ENCODE data around the gene TTBK1. TPM values are rescaled to one million over a fixed set of nuclear protein-coding genes. Genes with fewer than 3 reads are reported as not detected.

TTBK1 gene
- 1.5 TPM for polyA plus RNA-seq (2013, experiment 1 of 4)
- 2.3 TPM for polyA plus RNA-seq (2013, experiment 2 of 4)
- 1.7 TPM for polyA plus RNA-seq (2013, experiment 3 of 4)
- 1.7 TPM for polyA plus RNA-seq (2013, experiment 4 of 4)

GRCh38 chr6:43242908-43243663 is at the start of gene TTBK1:
TTBK1 (plus strand) TSS chr6:43243481; CDS start chr6:43246661, 3,180 bp downstream.
- Histone ChIP-seq H3K27me3 (ENCODE audit: control insufficient read depth, insufficient read depth, low read length, poor library complexity, severe bottlenecking) (peaks cover 76% of the 10 kb centered on the region), H3K4me3 (ENCODE audit: insufficient read depth, low read depth, low read length) (peak within 1 kb of the TSS; percentile 26), H3K4me1 (ENCODE audit: control insufficient read depth, insufficient read depth, low read length) (peaks cover 9% of the 10 kb centered on the region), H3K36me3 (ENCODE audit: control insufficient read depth, insufficient read depth, low read length) (no peaks in the 10 kb centered on the region), H3K27ac (ENCODE audit: insufficient read depth, low read depth, low read length, poor library complexity, severe bottlenecking) (no peak within 1 kb of the TSS), H3K9me3 (ENCODE audit: control insufficient read depth, low read length) (no peaks in the 10 kb centered on the region)
- 12 to 13% methylated on average over 47 of the region's 47 CpGs for WGBS, 2 experiments

DNA sequence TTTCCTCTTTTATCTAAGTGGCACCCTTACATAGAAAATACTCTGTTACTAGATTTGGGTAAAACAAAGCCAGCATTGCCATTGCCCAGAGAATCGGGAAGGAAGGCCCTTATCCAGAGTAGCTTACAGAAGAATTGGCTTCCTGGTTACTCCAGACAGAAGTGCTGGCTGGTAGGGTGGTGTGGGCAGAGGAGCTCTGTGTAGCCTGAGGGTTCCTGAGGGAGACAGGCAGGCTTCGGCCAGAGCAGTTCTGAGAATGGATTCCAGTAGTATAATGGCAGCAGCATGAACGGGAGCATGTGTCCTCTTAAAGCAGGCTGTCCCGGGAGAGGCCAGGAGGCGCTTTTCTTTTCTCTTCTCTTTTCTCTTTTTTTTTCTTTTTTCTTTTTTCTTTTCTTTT is 49.4 kb upstream of the TTBK1 start:
- H3K4me1 ChIP-seq (ENCODE audit: control insufficient read depth, insufficient read depth, low read length): no peaks in the 10 kb centered on the region
- H3K27ac ChIP-seq (ENCODE audit: insufficient read depth, low read depth, low read length, poor library complexity, severe bottlenecking): no peak overlapping the region
- no peaks in the 10 kb centered on the region for H3K9me3 ChIP-seq (ENCODE audit: control insufficient read depth, low read length)
- 90 to 91% methylated on average over 5 of the region's 5 CpGs for WGBS, 2 experiments
- H3K27me3 ChIP-seq (ENCODE audit: control insufficient read depth, insufficient read depth, low read length, poor library complexity, severe bottlenecking): no peaks in the 10 kb centered on the region
- H3K4me3 ChIP-seq (ENCODE audit: insufficient read depth, low read depth, low read length): no peak overlapping the region
- H3K36me3 ChIP-seq (ENCODE audit: control insufficient read depth, insufficient read depth, low read length): peaks cover 4% of the 10 kb centered on the region

- H3K27me3 ChIP-seq (ENCODE audit: control insufficient read depth, insufficient read depth, low read length, poor library complexity, severe bottlenecking): no peaks in the 10 kb centered on the region
- 87 to 91% methylated on average over 5 of the region's 5 CpGs for WGBS, 2 experiments
- H3K4me3 ChIP-seq (ENCODE audit: insufficient read depth, low read depth, low read length): no peak overlapping the region
- H3K4me1 ChIP-seq (ENCODE audit: control insufficient read depth, insufficient read depth, low read length): no peaks in the 10 kb centered on the region
- H3K27ac ChIP-seq (ENCODE audit: insufficient read depth, low read depth, low read length, poor library complexity, severe bottlenecking): no peak overlapping the region
- H3K9me3 ChIP-seq (ENCODE audit: control insufficient read depth, low read length): no peaks in the 10 kb centered on the region
- H3K36me3 ChIP-seq (ENCODE audit: control insufficient read depth, insufficient read depth, low read length): peaks cover 4% of the 10 kb centered on the region
Observed at GRCh38 chr6:43196337-43196736, 46.9 kb upstream of the TTBK1 start.

GRCh38 chr6:43199912-43200311 is 43.4 kb upstream of the TTBK1 start:
- Histone ChIP-seq H3K36me3 (ENCODE audit: control insufficient read depth, insufficient read depth, low read length) (peaks cover 4% of the 10 kb centered on the region), H3K9me3 (ENCODE audit: control insufficient read depth, low read length) (no peaks in the 10 kb centered on the region), H3K27ac (ENCODE audit: insufficient read depth, low read depth, low read length, poor library complexity, severe bottlenecking) (no peak overlapping the region), H3K4me3 (ENCODE audit: insufficient read depth, low read depth, low read length) (no peak overlapping the region), H3K27me3 (ENCODE audit: control insufficient read depth, insufficient read depth, low read length, poor library complexity, severe bottlenecking) (no peaks in the 10 kb centered on the region), H3K4me1 (ENCODE audit: control insufficient read depth, insufficient read depth, low read length) (no peaks in the 10 kb centered on the region)
- 92 to 93% methylated on average over 6 of the region's 6 CpGs for WGBS, 2 experiments

GRCh38 chr6:43200541-43200940 is 42.7 kb upstream of the TTBK1 start:
- Histone ChIP-seq H3K27me3 (ENCODE audit: control insufficient read depth, insufficient read depth, low read length, poor library complexity, severe bottlenecking) (no peaks in the 10 kb centered on the region), H3K9me3 (ENCODE audit: control insufficient read depth, low read length) (no peaks in the 10 kb centered on the region), H3K4me3 (ENCODE audit: insufficient read depth, low read depth, low read length) (no peak overlapping the region), H3K36me3 (ENCODE audit: control insufficient read depth, insufficient read depth, low read length) (peaks cover 4% of the 10 kb centered on the region), H3K4me1 (ENCODE audit: control insufficient read depth, insufficient read depth, low read length) (no peaks in the 10 kb centered on the region), H3K27ac (ENCODE audit: insufficient read depth, low read depth, low read length, poor library complexity, severe bottlenecking) (no peak overlapping the region)
- WGBS, 2 experiments: 92 to 97% methylated on average over 6 of the region's 6 CpGs

- 87 to 89% methylated on average over 5 of the region's 5 CpGs for WGBS, 2 experiments
- H3K9me3 ChIP-seq (ENCODE audit: control insufficient read depth, low read length): no peaks in the 10 kb centered on the region
- H3K27me3 ChIP-seq (ENCODE audit: control insufficient read depth, insufficient read depth, low read length, poor library complexity, severe bottlenecking): no peaks in the 10 kb centered on the region
Observed at GRCh38 chr6:43202451-43202850, 40.8 kb upstream of the TTBK1 start.

DNA sequence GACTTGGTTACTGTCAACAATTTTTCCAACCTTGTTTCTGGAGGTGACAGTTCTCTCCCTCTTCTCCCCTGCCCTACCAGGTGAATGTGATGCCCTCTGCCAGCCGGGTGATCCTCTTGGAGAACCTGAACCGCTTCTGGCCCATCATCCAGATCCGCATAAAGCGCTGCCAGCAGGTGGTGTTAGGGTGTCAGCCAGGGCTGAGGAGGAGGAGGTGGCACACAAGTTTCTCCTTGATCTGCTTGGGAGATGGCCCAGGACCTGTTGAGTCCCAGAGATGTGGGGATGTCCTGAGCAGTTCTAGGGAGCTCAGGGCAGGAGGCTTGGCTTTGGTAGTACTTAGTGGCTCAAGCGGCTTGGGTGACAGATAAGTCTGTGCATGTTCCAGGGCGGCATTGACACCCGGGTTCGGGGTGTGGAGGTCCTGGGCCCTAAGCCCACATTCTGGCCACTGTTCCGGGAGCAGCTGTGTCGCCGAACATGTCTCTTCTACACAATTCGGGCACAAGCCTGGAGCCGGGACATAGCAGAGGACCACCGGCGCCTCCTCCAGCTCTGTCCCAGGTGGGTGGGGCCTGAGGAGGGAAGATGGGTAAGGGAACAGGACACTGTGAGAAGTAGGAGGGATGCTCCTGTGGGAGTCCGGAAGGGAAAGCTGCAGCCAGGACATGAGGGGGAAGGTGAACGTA is 40.1 kb upstream of the TTBK1 start:
- 92 to 93% methylated on average over 17 of the region's 17 CpGs for WGBS, 2 experiments
- H3K9me3 ChIP-seq (ENCODE audit: control insufficient read depth, low read length): no peaks in the 10 kb centered on the region
- H3K4me1 ChIP-seq (ENCODE audit: control insufficient read depth, insufficient read depth, low read length): no peaks in the 10 kb centered on the region
- no peaks in the 10 kb centered on the region for H3K27me3 ChIP-seq (ENCODE audit: control insufficient read depth, insufficient read depth, low read length, poor library complexity, severe bottlenecking)
- H3K27ac ChIP-seq (ENCODE audit: insufficient read depth, low read depth, low read length, poor library complexity, severe bottlenecking): no peak overlapping the region
- peaks cover 4% of the 10 kb centered on the region for H3K36me3 ChIP-seq (ENCODE audit: control insufficient read depth, insufficient read depth, low read length)
- no peak overlapping the region for H3K4me3 ChIP-seq (ENCODE audit: insufficient read depth, low read depth, low read length)

More at GRCh38 chr6:43202451-43202850, 40.8 kb upstream of the TTBK1 start:
- Histone ChIP-seq H3K4me3 (ENCODE audit: insufficient read depth, low read depth, low read length) (no peak overlapping the region), H3K27ac (ENCODE audit: insufficient read depth, low read depth, low read length, poor library complexity, severe bottlenecking) (no peak overlapping the region), H3K4me1 (ENCODE audit: control insufficient read depth, insufficient read depth, low read length) (no peaks in the 10 kb centered on the region), H3K36me3 (ENCODE audit: control insufficient read depth, insufficient read depth, low read length) (peaks cover 4% of the 10 kb centered on the region)

DNA sequence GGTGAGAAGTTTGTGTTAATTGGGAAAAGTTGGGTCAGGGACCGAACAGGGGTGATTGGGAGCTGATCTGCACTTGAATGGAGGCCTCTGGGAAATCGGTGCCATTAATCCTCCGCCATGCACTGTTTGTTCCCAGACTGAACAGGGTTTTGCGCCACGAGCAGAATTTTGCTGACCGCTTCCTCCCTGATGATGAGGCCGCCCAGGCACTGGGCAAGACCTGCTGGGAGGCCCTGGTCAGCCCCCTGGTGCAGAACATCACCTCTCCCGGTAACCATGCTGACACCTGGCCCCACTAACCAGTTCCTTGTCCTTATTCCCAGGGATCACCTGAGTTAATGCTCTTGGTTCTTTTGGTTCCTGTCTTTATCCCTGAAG is 39.6 kb upstream of the TTBK1 start:
- no peak overlapping the region for H3K27ac ChIP-seq (ENCODE audit: insufficient read depth, low read depth, low read length, poor library complexity, severe bottlenecking)
- H3K36me3 ChIP-seq (ENCODE audit: control insufficient read depth, insufficient read depth, low read length): no peaks in the 10 kb centered on the region
- H3K4me1 ChIP-seq (ENCODE audit: control insufficient read depth, insufficient read depth, low read length): no peaks in the 10 kb centered on the region
- H3K9me3 ChIP-seq (ENCODE audit: control insufficient read depth, low read length): no peaks in the 10 kb centered on the region
- no peaks in the 10 kb centered on the region for H3K27me3 ChIP-seq (ENCODE audit: control insufficient read depth, insufficient read depth, low read length, poor library complexity, severe bottlenecking)
- 90 to 94% methylated on average over 8 of the region's 8 CpGs for WGBS, 2 experiments
- no peak overlapping the region for H3K4me3 ChIP-seq (ENCODE audit: insufficient read depth, low read depth, low read length)

DNA sequence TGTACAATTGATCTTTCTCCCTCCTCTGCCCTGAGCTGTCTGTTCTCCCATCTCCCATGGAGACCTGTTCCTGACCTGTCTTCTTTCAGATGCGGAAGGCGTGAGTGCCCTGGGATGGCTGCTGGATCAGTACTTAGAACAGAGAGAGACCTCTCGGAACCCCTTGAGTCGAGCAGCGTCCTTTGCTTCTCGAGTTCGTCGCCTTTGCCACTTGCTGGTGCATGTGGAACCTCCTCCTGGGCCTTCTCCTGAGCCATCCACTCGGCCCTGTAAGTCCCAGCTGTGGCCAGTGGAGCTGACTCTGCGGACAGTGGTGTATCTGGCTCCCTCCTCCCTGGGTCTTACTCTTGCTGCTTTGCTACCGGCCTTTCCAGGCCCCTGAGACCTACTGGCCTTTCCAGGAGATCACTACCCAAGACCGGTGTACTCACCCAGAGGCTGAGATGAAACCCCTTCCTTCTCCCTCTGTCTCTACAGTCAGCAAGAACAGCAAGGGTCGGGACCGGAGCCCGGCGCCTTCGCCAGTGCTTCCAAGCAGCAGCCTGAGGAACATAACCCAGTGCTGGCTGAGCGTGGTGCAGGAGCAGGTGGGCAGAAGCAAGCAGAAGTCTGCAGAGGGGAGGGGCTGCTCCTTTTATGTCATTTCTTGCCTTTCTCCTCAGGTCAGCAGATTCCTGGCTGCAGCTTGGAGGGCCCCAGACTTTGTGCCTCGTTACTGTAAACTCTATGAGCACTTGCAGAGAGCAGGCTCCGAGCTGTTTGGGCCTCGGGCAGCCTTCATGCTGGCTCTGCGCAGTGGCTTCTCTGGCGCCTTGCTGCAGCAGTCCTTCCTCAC is 38.8 kb upstream of the TTBK1 start:
- Histone ChIP-seq H3K4me3 (ENCODE audit: insufficient read depth, low read depth, low read length) (no peak overlapping the region), H3K9me3 (ENCODE audit: control insufficient read depth, low read length) (no peaks in the 10 kb centered on the region), H3K4me1 (ENCODE audit: control insufficient read depth, insufficient read depth, low read length) (no peaks in the 10 kb centered on the region), H3K36me3 (ENCODE audit: control insufficient read depth, insufficient read depth, low read length) (no peaks in the 10 kb centered on the region), H3K27me3 (ENCODE audit: control insufficient read depth, insufficient read depth, low read length, poor library complexity, severe bottlenecking) (no peaks in the 10 kb centered on the region), H3K27ac (ENCODE audit: insufficient read depth, low read depth, low read length, poor library complexity, severe bottlenecking) (no peak overlapping the region)
- 91 to 95% methylated on average over 23 of the region's 23 CpGs for WGBS, 2 experiments

GRCh38 chr6:43205849-43206248 is 37.4 kb upstream of the TTBK1 start:
- no peaks in the 10 kb centered on the region for H3K36me3 ChIP-seq (ENCODE audit: control insufficient read depth, insufficient read depth, low read length)
- no peak overlapping the region for H3K27ac ChIP-seq (ENCODE audit: insufficient read depth, low read depth, low read length, poor library complexity, severe bottlenecking)
- no peaks in the 10 kb centered on the region for H3K27me3 ChIP-seq (ENCODE audit: control insufficient read depth, insufficient read depth, low read length, poor library complexity, severe bottlenecking)
- H3K9me3 ChIP-seq (ENCODE audit: control insufficient read depth, low read length): no peaks in the 10 kb centered on the region
- no peak overlapping the region for H3K4me3 ChIP-seq (ENCODE audit: insufficient read depth, low read depth, low read length)
- 92 to 95% methylated on average over 10 of the region's 10 CpGs for WGBS, 2 experiments
- H3K4me1 ChIP-seq (ENCODE audit: control insufficient read depth, insufficient read depth, low read length): no peaks in the 10 kb centered on the region

Measured in ectodermal cell (in vitro differentiated cells).